WTC11 (cell line): ENCODE data around the gene BET1L.

ENCODE experiments used
- TEAD1 ChIP-seq: sonication (generic); formaldehyde crosslinking; IDR thresholded peaks from 2 replicates; pipeline ENCODE4 v1.8.0; 2022; ENCODE audit warnings: mild to moderate bottlenecking, missing genetic modification reagents
- TF ChIP-seq, protein P1 (sequence below): fragments of 200-600 bp; IDR thresholded peaks from 2 replicates; pipeline ENCODE4 v1.8.0; 2022; ENCODE audit warnings: antibody characterized with exemption
- TF ChIP-seq, protein P2 (sequence below): sonication (generic); formaldehyde crosslinking; IDR thresholded peaks from 2 replicates; pipeline ENCODE4 v1.8.0; 2022; ENCODE audit warnings: mild to moderate bottlenecking, missing genetic modification reagents

DNA sequence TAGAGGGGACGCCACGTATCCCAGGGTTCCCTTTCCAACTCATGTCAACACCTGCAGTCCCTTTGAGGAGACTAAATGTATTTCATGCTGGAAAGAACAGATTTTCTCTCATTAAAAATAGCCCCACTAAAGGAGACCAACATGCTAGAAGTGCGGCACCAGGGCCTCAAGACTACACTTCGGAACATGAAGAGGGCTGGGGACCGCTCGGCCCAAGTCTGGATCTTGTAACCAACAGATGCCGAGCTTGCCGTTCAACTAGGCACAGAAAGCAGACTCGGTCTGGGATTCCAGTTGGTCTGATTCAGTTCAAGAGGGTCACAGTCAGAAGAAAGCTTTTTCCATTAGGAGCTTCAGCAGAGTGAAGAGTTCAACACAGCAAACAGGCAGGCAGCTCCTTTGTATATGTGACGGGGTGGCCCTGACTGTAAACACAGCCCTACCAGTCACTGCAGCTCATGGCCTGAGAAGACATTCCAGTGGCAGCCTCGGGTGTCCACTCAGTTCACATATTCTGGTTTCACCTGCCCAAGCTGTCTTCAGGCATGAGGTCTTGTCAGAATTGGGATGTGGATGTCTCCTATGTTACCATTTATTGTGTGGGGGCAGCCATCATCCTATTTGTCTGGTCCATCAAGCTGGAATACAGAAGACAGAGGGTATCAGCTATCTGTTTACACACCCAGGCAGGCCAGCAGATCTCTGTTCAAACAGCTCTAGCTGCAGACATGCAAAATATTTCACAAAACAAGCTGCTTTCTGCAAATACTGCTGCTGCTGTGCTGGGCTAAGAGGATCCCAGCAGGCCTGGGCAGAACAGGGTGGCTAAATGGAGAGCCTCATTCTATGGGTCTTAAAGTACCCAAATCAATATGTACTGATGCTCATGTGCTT lies 9.1 kb upstream of the BET1L start:
- no peak for TF ChIP-seq TEAD1 (CRISPR knock-in tag)
- TF ChIP-seq, protein P1, sequence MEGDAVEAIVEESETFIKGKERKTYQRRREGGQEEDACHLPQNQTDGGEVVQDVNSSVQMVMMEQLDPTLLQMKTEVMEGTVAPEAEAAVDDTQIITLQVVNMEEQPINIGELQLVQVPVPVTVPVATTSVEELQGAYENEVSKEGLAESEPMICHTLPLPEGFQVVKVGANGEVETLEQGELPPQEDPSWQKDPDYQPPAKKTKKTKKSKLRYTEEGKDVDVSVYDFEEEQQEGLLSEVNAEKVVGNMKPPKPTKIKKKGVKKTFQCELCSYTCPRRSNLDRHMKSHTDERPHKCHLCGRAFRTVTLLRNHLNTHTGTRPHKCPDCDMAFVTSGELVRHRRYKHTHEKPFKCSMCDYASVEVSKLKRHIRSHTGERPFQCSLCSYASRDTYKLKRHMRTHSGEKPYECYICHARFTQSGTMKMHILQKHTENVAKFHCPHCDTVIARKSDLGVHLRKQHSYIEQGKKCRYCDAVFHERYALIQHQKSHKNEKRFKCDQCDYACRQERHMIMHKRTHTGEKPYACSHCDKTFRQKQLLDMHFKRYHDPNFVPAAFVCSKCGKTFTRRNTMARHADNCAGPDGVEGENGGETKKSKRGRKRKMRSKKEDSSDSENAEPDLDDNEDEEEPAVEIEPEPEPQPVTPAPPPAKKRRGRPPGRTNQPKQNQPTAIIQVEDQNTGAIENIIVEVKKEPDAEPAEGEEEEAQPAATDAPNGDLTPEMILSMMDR = no peak
- TF ChIP-seq, protein P2, sequence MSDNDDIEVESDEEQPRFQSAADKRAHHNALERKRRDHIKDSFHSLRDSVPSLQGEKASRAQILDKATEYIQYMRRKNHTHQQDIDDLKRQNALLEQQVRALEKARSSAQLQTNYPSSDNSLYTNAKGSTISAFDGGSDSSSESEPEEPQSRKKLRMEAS (CRISPR knock-in tag) = no peak
